GM12892 (cell line): ENCODE data around the gene ADNP.

Experiments
- POLR2A ChIP-seq: IDR thresholded peaks from 2 replicates; pipeline ENCODE4 v1.6.1; 2011; ENCODE audit warnings: low read depth, low read length, control low read depth
- POLR2AphosphoS5 ChIP-seq: IDR thresholded peaks from 2 replicates; pipeline ENCODE4 v1.6.1; 2011; ENCODE audit warnings: low read depth, low read length, control low read depth
- TAF1 ChIP-seq: IDR thresholded peaks from 2 replicates; pipeline ENCODE4 v1.6.1; 2011; ENCODE audit warnings: low read depth, mild to moderate bottlenecking, control low read depth, low read length, borderline replicate concordance

GRCh38 chr20:50919567-50919966 is 11.7 kb downstream of the ADNP start:
- TF ChIP-seq POLR2AphosphoS5 = 0 out of 2 replicates have a peak, but pooled peaks have one; percentile 22
- no peak for TF ChIP-seq POLR2A
- no peak for TF ChIP-seq TAF1
